ACHN (cell line): ENCODE results near the gene SLC43A3.
"Not testable (repeated sequence)": the region's sequence is repeated elsewhere in the genome, so short reads cannot be mapped to it uniquely, and the experiment has no call there.

ENCODE experiments used
- DNase-seq: peaks from one replicate; pipeline ENCODE4 v3.0.0-alpha.2; 2015
- in situ Hi-C: cut with HindIII; loops from 2 replicates; pipeline ENCODE4 v1.10.0; 2017; ENCODE audit warnings: low sequenced_read_pairs, low pct_ligation_motif_present, low pct_unique_long_range_greater_than_20kb

The SLC43A3 gene

GRCh38 chr11:57370941-57371340, 56.0 kb downstream of the SLC43A3 start:
- DNase-seq, result no peak
- in situ Hi-C loops, result no loop called here

DNA sequence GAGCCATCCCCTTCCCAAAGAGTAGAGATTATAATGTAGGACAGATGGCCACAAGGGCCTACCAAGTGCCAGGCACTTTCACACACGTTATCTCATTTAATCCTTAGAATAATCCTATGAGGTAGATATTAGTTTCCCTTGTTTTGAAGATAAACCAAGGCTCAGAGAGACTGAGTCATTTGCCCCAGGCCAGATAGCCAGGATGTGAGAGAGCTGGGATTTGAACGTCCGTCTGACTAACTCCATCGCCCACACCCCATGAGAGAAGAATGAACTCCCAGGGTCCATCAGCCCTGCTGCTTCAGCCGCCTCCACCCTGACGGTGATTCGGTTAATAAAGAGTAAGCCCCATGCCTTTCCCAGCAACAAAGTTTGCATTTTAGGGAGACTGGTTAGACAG, 56.7 kb downstream of the SLC43A3 start:
- no peak for DNase-seq
- in situ Hi-C loops, result no loop called here

DNA sequence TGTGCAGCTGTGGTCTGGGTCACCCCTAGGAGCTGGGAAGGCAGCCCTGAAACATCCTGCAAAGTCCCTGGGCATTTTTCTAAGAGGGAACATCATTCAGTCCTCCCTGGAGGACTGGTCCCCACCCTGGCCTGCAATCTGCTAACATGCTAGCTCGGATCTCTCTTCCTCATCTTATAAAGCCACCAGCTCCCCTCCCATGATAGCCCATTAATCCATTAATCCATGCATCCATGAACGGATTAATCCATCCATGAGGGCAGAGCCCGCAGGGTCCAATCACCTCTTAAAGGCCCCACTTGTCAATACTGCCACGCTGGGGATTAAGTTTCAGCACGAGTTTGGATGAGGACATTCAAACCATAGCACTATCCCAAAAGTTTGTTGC, 58.1 kb downstream of the SLC43A3 start:
- in situ Hi-C loops, result no loop called here
- no peak for DNase-seq

DNA sequence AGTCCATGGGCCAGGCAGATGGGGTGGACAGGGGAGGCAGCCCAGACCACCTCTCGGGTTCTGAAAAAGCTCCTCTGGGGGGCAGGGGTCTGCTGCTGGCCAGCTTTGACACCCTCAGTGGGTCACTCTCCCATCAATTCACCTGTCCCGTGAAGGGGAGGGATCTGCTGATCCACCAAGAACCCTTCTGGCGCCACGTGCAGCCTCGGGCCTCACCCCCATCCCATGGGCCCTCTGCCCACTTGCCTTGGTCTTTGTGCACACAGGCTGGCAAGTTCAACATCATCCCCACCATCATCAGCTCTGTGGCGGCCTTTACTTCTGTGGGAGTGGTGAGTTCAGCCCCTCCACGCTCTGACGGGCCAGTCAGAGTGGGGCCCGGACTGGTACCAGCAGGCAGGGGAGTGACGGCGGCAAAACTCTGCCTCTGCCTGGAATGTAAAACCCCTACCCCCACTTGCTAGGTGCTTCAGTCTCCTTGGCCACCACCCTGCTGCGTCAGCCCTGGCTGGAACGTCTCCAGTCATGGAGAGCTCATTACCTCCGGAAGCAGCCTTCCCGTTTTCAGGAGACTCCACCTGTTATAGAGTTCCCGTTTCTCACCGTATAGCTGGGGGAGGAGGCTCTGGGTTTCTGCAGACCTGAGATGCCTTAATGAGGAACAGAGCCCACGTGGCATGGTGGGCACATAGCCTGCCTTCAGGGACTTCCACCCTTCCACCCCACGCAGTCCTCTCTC, 58.6 kb downstream of the SLC43A3 start:
- in situ Hi-C loops, result no loop called here
- no peak for DNase-seq

- in situ Hi-C loops, result no loop called here
These were observed 61.9 kb downstream of the SLC43A3 start for GRCh38 chr11:57364851-57365660.

GRCh38 chr11:57363131-57364080, 63.5 kb downstream of the SLC43A3 start:
- DNase-seq, result no peak
- in situ Hi-C loops, result no loop called here

More at GRCh38 chr11:57364851-57365660, 61.9 kb downstream of the SLC43A3 start:
- DNase-seq, result no peak

DNA sequence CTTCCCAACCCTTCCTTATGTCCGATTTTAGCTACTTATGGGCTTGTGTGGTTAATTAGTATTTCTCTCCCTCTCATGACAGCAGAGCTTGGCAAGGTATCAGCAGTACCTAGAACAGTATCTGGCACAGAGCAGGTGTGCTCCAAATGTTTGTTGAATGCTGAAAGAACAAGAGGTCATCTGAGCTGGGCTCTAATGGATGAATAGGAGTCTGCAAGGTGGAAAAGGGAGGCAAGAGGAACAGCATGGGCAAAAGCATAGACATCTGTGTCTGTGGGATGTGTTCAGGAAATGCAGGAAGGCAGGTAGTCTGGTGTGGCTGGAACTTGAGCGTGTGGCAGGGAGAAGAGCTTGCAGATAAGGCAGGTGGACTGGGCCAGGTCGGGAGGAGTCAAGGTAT, 65.0 kb downstream of the SLC43A3 start:
- in situ Hi-C loops, result no loop called here
- DNase-seq, result no peak

GRCh38 chr11:57361420-57361819, 65.5 kb downstream of the SLC43A3 start:
- in situ Hi-C loops, DNase-seq: not testable (repeated sequence)

- DNase-seq, result no peak
These were observed 65.9 kb downstream of the SLC43A3 start for GRCh38 chr11:57360991-57361390.

GRCh38 chr11:57359896-57360690, 66.8 kb downstream of the SLC43A3 start:
- in situ Hi-C loops, result no loop called here
- no peak for DNase-seq

More at GRCh38 chr11:57360991-57361390, 65.9 kb downstream of the SLC43A3 start:
- in situ Hi-C loops, result no loop called here

GRCh38 chr11:57359396-57359795, 67.5 kb downstream of the SLC43A3 start:
- DNase-seq, result no peak
- in situ Hi-C loops, result no loop called here

- in situ Hi-C loops, result no loop called here
- no peak for DNase-seq
These were observed 67.9 kb downstream of the SLC43A3 start for GRCh38 chr11:57358991-57359390.

GRCh38 chr11:57358543-57358961, 68.4 kb downstream of the SLC43A3 start:
- in situ Hi-C loops, result no loop called here
- DNase-seq, result no peak

- in situ Hi-C loops, result no loop called here
- no peak for DNase-seq
These were observed 69.1 kb downstream of the SLC43A3 start for GRCh38 chr11:57357856-57358255.

DNA sequence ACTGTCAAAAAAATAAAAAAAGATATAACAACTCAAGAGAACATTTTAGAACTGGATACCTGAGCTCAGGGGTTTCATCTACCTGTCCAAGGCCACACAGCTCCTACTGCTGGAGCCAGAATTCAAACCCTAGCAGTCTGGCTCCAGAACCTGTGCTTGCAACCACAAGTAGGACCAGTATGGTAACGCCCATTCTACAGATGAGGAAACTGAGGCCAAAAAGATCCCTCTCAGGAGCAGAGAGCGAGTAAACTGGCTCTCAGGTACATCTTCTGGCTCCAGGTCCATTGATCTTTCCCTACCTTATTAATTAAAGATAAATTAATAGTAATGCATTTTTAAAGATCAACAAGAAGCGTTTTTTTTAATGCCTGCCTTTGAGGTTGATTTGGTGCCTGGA, 69.6 kb downstream of the SLC43A3 start:
- DNase-seq, result no peak
- in situ Hi-C loops, result no loop called here
